Measurements from ENCODE around the gene LRTM1. TPM values are rescaled to one million over a fixed set of nuclear protein-coding genes. Genes with fewer than 3 reads are reported as not detected.

The LRTM1 gene
- not detected for total RNA-seq

DNA sequence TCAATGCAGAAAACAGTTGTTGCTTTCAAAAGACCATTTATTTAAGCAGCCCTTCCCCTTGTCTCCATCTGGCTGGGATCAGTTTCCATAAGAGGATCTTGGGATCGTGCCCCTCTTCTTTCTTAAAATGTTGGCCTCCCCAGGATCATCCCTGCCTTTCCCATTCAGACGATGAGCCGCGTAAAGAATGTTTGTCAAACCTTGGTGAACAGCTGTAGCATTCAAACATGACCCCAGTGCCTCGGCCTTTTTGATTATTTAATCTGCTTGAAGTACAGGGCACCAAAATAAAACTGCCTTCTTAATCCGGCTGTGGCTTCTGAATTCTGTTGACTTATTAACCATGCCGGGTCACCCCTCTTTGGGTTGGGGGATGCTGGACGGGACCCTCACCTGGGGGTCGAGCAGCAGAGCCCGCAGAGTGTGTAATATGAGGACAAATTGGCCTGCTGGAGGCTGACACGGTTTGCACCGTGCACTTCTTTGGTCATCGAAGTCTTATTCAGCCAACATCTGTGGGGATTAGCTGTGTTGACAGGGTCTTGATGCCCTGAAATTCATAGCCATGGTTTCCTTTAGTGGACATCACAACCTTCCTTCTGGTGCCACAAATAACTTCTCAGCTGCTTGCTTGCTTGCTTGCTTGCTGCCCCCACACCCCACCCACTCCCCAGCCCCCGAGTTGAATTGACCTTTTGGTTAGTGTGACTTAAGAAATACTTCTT is at the start of gene LRTM1:
LRTM1 (minus strand) TSS at position 14 of the 725 bp plus-strand sequence. CDS start 148 bp downstream, outside the sequence.
- TF ChIP-seq CTCF (IDR thresholded peaks at IDR 0.05; ENCODE audit: low read depth), result no peak

DNA sequence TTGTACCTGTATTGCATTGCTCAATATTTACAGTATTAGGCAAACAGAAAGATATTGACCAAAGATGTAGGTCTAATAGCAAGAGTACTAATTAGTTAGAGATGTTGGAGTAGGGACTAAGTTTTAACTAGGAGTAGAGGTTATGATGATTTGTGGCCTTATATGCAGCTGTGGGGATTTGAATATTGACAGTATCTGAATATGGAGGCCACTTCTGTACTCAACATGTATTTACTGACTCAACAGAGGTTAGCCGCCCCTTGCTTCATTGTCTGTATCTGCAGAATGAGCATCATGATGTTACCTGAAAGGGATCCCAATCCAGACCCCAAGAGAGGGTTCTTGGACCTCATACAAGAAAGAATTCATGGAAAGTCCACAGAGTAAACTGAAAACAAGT is 49.6 kb upstream of the LRTM1 start:
- TF ChIP-seq CTCF (IDR thresholded peaks at IDR 0.05; ENCODE audit: low read depth), result no peak

DNA sequence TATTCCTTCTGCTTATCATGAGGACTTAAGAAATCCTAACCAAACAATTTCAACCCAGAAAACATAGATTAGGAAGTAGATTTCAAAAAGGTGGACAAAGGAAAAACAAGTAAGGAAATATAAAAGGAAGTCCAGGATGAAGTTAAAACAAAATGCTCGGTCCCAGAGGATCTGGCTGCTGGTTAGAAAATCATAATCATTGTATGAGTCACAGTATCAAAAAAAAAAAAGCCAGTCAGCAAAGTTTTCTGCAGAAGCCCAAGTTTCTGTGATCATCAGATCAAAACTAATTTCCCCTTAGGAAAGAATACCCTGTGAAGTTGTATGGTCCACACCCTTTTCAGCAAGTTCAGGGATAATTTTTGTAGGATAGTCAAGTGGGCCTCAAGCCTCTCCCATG is 43.0 kb upstream of the LRTM1 start:
- no peak for TF ChIP-seq CTCF (IDR thresholded peaks at IDR 0.05; ENCODE audit: low read depth)

DNA sequence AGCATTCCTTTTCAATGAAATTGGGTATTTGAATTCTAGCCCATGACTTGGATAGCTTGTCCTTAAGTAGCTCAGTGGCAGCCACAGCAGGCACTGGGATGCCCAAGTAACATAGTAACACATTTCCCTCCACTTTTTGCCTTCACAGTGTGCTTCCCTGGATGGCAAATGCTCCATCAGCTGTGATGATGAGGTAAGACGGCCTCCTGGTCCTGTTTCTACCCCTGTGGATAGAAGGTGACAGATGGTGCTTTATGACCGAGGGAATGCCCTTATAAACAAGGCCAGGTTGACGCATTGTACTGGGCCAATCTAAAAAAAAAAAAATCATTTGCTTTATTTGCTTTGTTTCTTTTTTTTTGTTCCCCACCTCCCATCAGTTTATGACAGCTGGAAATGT is 41.8 kb upstream of the LRTM1 start:
- no peak for TF ChIP-seq CTCF (IDR thresholded peaks at IDR 0.05; ENCODE audit: low read depth)

GRCh38 chr3:54968546-54969172 is 40.8 kb upstream of the LRTM1 start:
- TF ChIP-seq CTCF (IDR thresholded peaks at IDR 0.05; ENCODE audit: low read depth), result no peak

DNA sequence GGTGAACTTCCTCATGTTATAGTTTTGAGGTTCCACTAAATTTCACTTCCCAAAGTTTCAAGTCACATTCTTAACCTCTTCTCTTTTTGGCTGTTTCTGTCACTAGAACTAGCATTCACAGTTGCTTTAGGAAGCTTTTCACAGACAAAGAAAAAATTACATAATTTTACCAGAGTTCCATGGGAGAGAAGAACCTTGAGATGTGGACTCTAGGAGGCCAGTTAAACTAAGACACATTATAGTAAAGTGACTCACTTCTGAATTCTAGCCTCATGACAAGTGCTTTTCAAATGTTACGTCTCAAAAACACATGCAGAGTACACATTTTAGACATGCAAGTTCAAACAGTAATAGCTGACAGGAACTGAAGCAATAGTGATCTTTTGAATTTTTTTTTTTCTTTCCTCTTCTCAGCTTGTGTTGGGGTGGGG is 39.9 kb upstream of the LRTM1 start:
- TF ChIP-seq CTCF (IDR thresholded peaks at IDR 0.05; ENCODE audit: low read depth), result no peak

- TF ChIP-seq CTCF (IDR thresholded peaks at IDR 0.05; ENCODE audit: low read depth), result no peak
Observed at GRCh38 chr3:54966979-54967378, 39.1 kb upstream of the LRTM1 start.
